HG03521 (cell line): ENCODE data around the gene CHAF1A.
A peak's percentile ranks its signal among the peaks of the same experiment; 100 is the strongest.

Experiments used
- ATAC-seq: cut with Tn5 transposase; IDR thresholded peaks from one replicate; pipeline ENCODE4 v1.9.1; 2021; ENCODE audit warnings: mild to moderate bottlenecking, moderate library complexity; ENCODE audit not compliant: unreplicated experiment

Gene CHAF1A

GRCh38 chr19:4402171-4403004 lies at the start of gene CHAF1A:
CHAF1A (plus strand) TSS chr19:4402640; CDS start chr19:4402763, 123 bp downstream.
- ATAC-seq = peak; percentile 69

GRCh38 chr19:4352701-4353121 lies 49.7 kb upstream of the CHAF1A start:
- ATAC-seq = no peak

GRCh38 chr19:4354282-4354681 lies 48.2 kb upstream of the CHAF1A start:
- no peak for ATAC-seq

- no peak for ATAC-seq
These were observed 47.5 kb upstream of the CHAF1A start for GRCh38 chr19:4354897-4355296.

- no peak for ATAC-seq
These were observed 45.2 kb upstream of the CHAF1A start for GRCh38 chr19:4357095-4357797.

GRCh38 chr19:4357921-4358326 lies 44.5 kb upstream of the CHAF1A start:
- no peak for ATAC-seq

GRCh38 chr19:4358709-4359626 lies 43.5 kb upstream of the CHAF1A start:
- ATAC-seq = no peak

- ATAC-seq = no peak
These were observed 42.8 kb upstream of the CHAF1A start for GRCh38 chr19:4359627-4360000.

- ATAC-seq = no peak
These were observed 42.3 kb upstream of the CHAF1A start for GRCh38 chr19:4360081-4360569.

GRCh38 chr19:4360641-4361151 lies 41.7 kb upstream of the CHAF1A start:
- ATAC-seq = no peak

GRCh38 chr19:4361152-4362046 lies 41.0 kb upstream of the CHAF1A start:
- no peak for ATAC-seq

GRCh38 chr19:4362101-4362828 lies 40.2 kb upstream of the CHAF1A start:
- ATAC-seq = no peak

GRCh38 chr19:4362831-4363545 lies 39.5 kb upstream of the CHAF1A start:
- ATAC-seq = no peak

GRCh38 chr19:4363571-4364304 lies 38.7 kb upstream of the CHAF1A start:
- ATAC-seq = no peak

GRCh38 chr19:4365341-4365740 lies 37.1 kb upstream of the CHAF1A start:
- ATAC-seq = no peak

GRCh38 chr19:4365791-4366665 lies 36.4 kb upstream of the CHAF1A start:
- ATAC-seq = no peak
